Activated CD4-positive, alpha-beta T cell treated with anti-CD3 and anti-CD28 coated beads, Interleukin-2, amount 50 U/mL, for 16 hours (primary cell): ENCODE data around the gene POPDC2.
A peak's percentile ranks its signal among the peaks of the same experiment; 100 is the strongest.
"Not testable (repeated sequence)": the region's sequence is repeated elsewhere in the genome, so short reads cannot be mapped to it uniquely, and the experiment has no call there.

Experiments used
- DNase-seq: peaks from one replicate; pipeline ENCODE4 v3.0.0-alpha.2; 2020

The POPDC2 gene

GRCh38 chr3:119611664-119612063 is 48.7 kb downstream of the POPDC2 start:
- DNase-seq = no peak

GRCh38 chr3:119609301-119609700 is 51.1 kb downstream of the POPDC2 start:
- DNase-seq = no peak

GRCh38 chr3:119608405-119609000 is 51.9 kb downstream of the POPDC2 start:
- DNase-seq = no peak

GRCh38 chr3:119604878-119605277 is 55.5 kb downstream of the POPDC2 start:
- DNase-seq = peak; percentile 36

GRCh38 chr3:119602676-119603075 is 57.7 kb downstream of the POPDC2 start:
- DNase-seq = no peak

- DNase-seq = no peak
These were observed 59.2 kb downstream of the POPDC2 start for GRCh38 chr3:119601154-119601553.

GRCh38 chr3:119600732-119601131 is 59.7 kb downstream of the POPDC2 start:
- DNase-seq = peak; percentile 51

DNA sequence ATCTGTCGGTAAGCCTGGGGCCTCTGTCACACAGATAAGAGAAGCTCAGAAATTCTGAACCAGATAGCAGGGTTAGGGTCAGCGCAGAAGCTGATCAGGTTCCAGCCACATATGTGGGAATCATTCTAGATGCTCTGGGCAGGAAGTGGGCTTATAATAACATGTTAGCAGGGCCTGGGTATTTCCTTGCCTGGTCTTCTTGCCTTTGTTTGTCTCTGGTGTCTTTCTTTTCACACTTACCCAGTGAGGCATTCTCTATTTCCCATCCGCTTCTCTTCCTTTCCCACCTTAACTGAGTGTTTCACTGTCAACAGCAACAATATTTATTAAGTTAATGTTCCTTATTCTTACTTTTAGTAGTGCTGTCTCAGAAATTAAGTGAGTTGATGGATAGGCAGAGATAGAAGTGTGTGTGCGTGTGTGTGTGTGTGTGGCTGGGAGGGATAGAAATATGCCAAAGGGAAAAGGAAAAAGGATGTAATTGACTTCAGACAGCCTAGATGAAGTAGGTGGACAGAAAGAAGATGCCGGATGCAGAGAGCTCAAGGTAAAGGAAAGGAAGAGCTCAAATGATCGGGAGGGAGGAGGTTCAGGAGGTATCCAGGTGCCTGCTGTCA is 60.7 kb downstream of the POPDC2 start:
- DNase-seq = no peak

- DNase-seq = no peak
These were observed 61.8 kb downstream of the POPDC2 start for GRCh38 chr3:119598410-119599098.

- no peak for DNase-seq
These were observed 62.7 kb downstream of the POPDC2 start, which contains the start of gene PLA1A for GRCh38 chr3:119597548-119598288. Gene PLA1A (plus strand): TSS chr3:119597885. CDS start chr3:119597914, 29 bp downstream.

DNA sequence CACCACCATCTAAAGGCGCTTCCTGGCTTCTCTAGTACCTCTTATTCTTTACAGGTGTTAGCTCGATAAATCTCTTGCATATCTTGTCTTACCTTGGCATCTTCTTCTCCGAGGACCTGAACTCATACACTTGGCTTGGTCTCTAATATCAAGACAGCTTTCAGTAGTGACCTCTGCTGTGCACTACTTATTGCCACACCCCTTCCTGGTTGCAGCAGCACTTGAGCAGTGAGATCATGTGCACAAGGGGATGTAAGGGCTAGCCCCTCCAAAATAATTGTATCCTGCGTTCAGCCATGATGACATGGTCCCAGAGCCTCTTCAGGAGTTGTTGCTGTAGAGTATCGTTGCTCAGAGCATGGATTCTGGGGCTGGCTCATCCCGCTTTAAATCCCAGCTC is 64.0 kb downstream of the POPDC2 start:
- DNase-seq = no peak

GRCh38 chr3:119595639-119596334 is 64.6 kb downstream of the POPDC2 start:
- DNase-seq = no peak

DNA sequence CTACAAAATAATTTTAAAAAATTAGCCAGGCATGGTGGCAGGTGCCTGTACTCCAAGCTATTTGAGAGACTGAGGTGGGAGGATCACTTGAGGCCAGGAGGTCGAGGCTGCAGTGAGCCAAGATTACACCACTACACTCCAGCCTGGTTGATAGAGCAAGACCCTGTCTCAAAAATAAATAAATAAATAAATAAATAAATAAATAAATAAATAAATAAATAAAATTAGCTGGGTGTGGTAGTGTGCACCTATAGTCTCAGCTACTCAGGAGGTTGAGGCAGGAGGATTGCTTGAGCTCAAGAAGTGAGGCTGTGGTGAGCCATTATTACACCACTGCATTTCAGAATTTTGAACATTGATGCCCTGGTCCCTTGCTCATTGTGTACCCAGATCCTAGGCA is 65.5 kb downstream of the POPDC2 start:
- DNase-seq = not testable (repeated sequence)

- DNase-seq = no peak
These were observed 66.3 kb downstream of the POPDC2 start for GRCh38 chr3:119594066-119594465.

DNA sequence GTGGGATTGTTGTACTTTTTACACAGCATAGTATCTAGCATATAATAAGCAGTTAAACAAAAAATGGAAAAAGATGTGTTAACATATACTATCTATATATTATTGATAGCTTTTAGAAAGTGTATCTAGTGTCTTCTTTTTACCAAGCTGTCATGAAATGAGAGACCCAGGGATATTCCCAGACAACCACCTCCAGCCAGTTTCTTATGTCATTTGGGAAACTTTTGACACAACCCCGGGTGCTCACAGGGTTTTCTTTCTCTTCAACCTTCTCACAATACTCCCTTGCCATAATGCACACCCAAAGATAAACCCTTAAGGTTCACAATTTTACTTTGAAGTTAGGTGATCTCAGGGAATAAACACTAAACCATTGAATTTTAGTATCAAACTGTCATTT is 67.5 kb downstream of the POPDC2 start:
- DNase-seq = no peak
